Right lobe of liver (tissue), 6 donors: ENCODE results near the gene VWA8. TPM values are rescaled to one million over a fixed set of nuclear protein-coding genes. Genes with fewer than 3 reads are reported as not detected.
"Not testable (repeated sequence)": the region's sequence is repeated elsewhere in the genome, so short reads cannot be mapped to it uniquely, and the experiment has no call there.

Source experiments
- ATAC-seq, 4 donors: fragments of 200-7000 bp; cut with Tn5 transposase; one replicate each; pipeline ENCODE4 v1.9.1; 2020; ENCODE audit warnings: mild to moderate bottlenecking in 4 of 4, moderate library complexity in 4 of 4
- DNase-seq, 3 donors: peaks; one replicate each; pipeline ENCODE4 v3.0.0-alpha.2; 2020
- H3K27ac ChIP-seq, 3 donors: fragments of 200-600 bp; one replicate each; pipeline ENCODE4 v1.8.0; 2022
- H3K27me3 ChIP-seq, 2 donors: fragments of 200-600 bp; one replicate each; pipeline ENCODE4 v1.8.0; 2022
- H3K36me3 ChIP-seq, 4 donors: fragments of 200-600 bp; sonication (generic) in 1 of 4; one replicate each; pipeline versions ENCODE4 v1.5.1 to v1.8.0; 2017 to 2022; ENCODE audit warnings: control low read depth in 1 of 4
- H3K4me1 ChIP-seq, 4 donors: fragments of 200-600 bp; sonication (generic) in 1 of 4; one replicate each; pipeline versions ENCODE4 v1.5.1 to v1.8.0; 2017 to 2022; ENCODE audit warnings: control low read depth in 1 of 4
- H3K4me3 ChIP-seq, 3 donors: fragments of 200-600 bp; one replicate each; pipeline ENCODE4 v1.8.0; 2022
- H3K9me3 ChIP-seq, 4 donors: fragments of 200-600 bp; sonication (generic) in 1 of 4; one replicate each; pipeline versions ENCODE4 v1.5.1 to v1.8.0; 2017 to 2022; ENCODE audit warnings: control low read depth in 1 of 4
- CTCF ChIP-seq, 4 donors: fragments of 200-600 bp in 3 of 4; fragments of 450-650 bp in 1 of 4; IDR thresholded peaks; one replicate each; pipeline versions ENCODE4 v1.5.1 to v1.8.0; 2016 to 2022; ENCODE audit warnings: antibody characterized with exemption in 4 of 4, mild to moderate bottlenecking in 2 of 4
- POLR2A ChIP-seq: fragments of 450-650 bp; IDR thresholded peaks from one replicate; pipeline ENCODE4 v1.6.1; 2017; ENCODE audit warnings: antibody characterized with exemption, mild to moderate bottlenecking
- WGBS: methylation state at CpG from one replicate; pipeline ENCODE4 v1.1.6; 2018; ENCODE audit warnings: low coverage, low lambda C conversion rate; ENCODE audit not compliant: insufficient coverage; ENCODE audit errors: missing lambda C conversion rate; 5-methylcytosine and 5-hydroxymethylcytosine counted together
- intact Hi-C, 2 donors: fragments of 100-400 bp; cut with DNase I; formaldehyde crosslinking; loops; one replicate each; pipeline versions ENCODE4 v1.11.2 to v1.14.1; 2022
- total RNA-seq, 6 experiments: library from RNA; depleted of rRNA in 2 of 6; stranded (reverse); fragments of >200 nt in 2 of 6; fragmentation: NEBNext Ultra II Directional in 3 of 6; extraction: Animal tissue kit (Norgen Biotek cat#: 25700) in 3 of 6; gene quantifications; one replicate each; pipeline versions ENCODE4 v1.1.0 to v1.2.4, GENCODE V29; 2016 to 2023
- donor health status: DM: no; HTN: yes; CAD: no.
- donor health status: DM: no; HTN: no; CAD: no.
- donor health status: DM: no; HTN: no; CAD: no.
- donor health status: DM: no; HTN: yes; CAD: no.
- donor health status: DM: no; HTN: yes; CAD: no.

The VWA8 gene
- total RNA-seq, 6 experiments from 2014 or later, result 19.4 to 33.8 (median 30.8) TPM

DNA sequence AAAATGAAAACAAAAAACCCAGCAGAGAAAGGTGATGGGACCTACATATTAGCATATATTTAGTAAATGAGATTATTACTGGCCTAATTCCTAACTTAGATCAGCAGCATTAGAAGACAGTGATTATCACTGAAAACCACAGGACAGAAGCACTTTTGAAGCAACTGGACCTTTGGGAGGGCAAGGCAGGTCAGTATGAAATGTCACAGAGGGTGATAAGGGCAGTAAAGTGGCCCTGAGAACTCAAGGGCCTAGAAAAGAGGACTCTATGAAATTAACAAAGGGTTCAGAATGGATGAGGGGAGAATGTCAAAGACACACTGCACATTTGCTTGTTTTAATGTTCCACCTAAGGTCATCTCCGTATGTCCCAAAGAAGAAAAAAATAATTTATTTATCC lies 148.7 kb downstream of the VWA8 start:
- TF ChIP-seq POLR2A, result no peak
- no peak for TF ChIP-seq CTCF (IDR thresholded peaks at IDR 0.05)
- ATAC-seq, result peak; percentile 27 to 51 (median 44)
- H3K27ac ChIP-seq, result peak overlapping the region; percentile 11 to 39 (median 18)

DNA sequence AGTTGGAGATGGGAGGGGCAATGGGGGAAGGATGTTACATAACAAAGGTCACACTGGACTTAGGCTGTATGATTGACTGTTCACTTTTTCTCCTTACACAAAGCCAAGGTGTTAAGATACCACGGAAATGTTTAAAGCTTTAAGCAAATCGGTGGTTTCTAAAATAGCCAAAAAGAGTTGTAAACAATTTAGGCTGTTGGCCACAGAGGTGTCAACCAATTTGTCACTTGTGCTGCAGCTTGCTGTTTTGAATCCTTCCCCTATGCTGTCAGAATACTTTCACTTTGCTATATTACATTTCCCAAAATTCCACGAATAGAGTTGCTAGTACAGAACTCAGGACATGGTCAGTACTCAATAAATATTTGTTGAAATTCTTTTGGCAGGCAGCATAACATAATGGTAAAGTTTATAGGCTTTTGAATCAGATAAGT lies 149.3 kb downstream of the VWA8 start:
- Histone ChIP-seq H3K27me3 (no peaks in the 10 kb centered on the region), H3K4me1 (peaks cover 0 to 12% (median 5%) of the 10 kb centered on the region in 4 donors), H3K9me3 (no peaks in the 10 kb centered on the region), H3K36me3 (peaks cover 0 to 22% (median 3%) of the 10 kb centered on the region in 4 donors), H3K4me3 (no peak overlapping the region), H3K27ac (peak overlapping the region; percentile 11 to 39 (median 18))
- intact Hi-C loops, result no loop called here
- ATAC-seq, result peak; percentile 68 to 85 (median 76)
- TF ChIP-seq CTCF (IDR thresholded peaks at IDR 0.05) (no peak), POLR2A (no peak)
- 10% methylated on average over 3 of the region's 3 CpGs for WGBS
- no peak for DNase-seq

More for the DNA sequence above, 148.7 kb downstream of the VWA8 start:
- DNase-seq, result no peak
- H3K9me3 ChIP-seq, result no peaks in the 10 kb centered on the region
- intact Hi-C loops, result no loop called here
- H3K4me1 ChIP-seq, result peaks cover 0 to 12% (median 5%) of the 10 kb centered on the region in 4 donors
- no peaks in the 10 kb centered on the region for H3K27me3 ChIP-seq
- no peak overlapping the region for H3K4me3 ChIP-seq
- H3K36me3 ChIP-seq, result peaks cover 0 to 26% (median 3%) of the 10 kb centered on the region in 4 donors
- WGBS, result 93% methylated on average over 1 of the region's 1 CpG

GRCh38 chr13:41809962-41810361 lies 150.9 kb downstream of the VWA8 start:
- no peak for ATAC-seq
- no peak for DNase-seq
- 91% methylated on average over 1 of the region's 1 CpG for WGBS
- TF ChIP-seq CTCF (IDR thresholded peaks at IDR 0.05), result no peak
- no peak for TF ChIP-seq POLR2A
- H3K4me1 ChIP-seq, result peaks cover 0 to 12% (median 5%) of the 10 kb centered on the region in 4 donors
- H3K27ac ChIP-seq, result no peak overlapping the region
- no peaks in the 10 kb centered on the region for H3K27me3 ChIP-seq
- intact Hi-C loops, result no loop called here
- no peak overlapping the region for H3K4me3 ChIP-seq
- peaks cover 0 to 14% (median 3%) of the 10 kb centered on the region in 4 donors for H3K36me3 ChIP-seq
- no peaks in the 10 kb centered on the region for H3K9me3 ChIP-seq

DNA sequence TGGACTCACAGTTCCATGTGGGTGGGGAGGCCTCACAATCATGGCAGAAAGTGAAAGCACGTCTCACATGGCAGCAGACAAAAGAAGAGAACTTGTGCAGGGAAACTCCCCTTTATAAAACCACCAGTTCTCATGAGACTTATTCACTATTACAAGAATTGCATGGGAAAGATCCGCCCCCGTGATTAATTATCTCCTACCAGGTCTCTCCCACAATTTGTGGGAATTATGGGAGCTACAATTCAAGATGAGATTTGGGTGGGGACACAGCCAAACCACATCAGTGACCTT lies 157.5 kb downstream of the VWA8 start:
- H3K36me3 ChIP-seq, intact Hi-C loops, H3K27ac ChIP-seq, H3K4me3 ChIP-seq, ATAC-seq, H3K4me1 ChIP-seq, H3K9me3 ChIP-seq, DNase-seq, H3K27me3 ChIP-seq: not testable (repeated sequence)
- WGBS, result 96% methylated on average over 3 of the region's 3 CpGs

GRCh38 chr13:41802684-41803444 lies 158.0 kb downstream of the VWA8 start:
- intact Hi-C loops, result no loop called here
- H3K4me3 ChIP-seq, result no peak overlapping the region
- no peaks in the 10 kb centered on the region for H3K9me3 ChIP-seq
- H3K27me3 ChIP-seq, result no peaks in the 10 kb centered on the region
- H3K27ac ChIP-seq, result no peak overlapping the region
- DNase-seq, result no peak
- peaks cover 0 to 4% (median 0%) of the 10 kb centered on the region in 4 donors for H3K36me3 ChIP-seq
- ATAC-seq, result no peak
- 100% methylated on average over 1 of the region's 1 CpG for WGBS
- H3K4me1 ChIP-seq, result no peaks in the 10 kb centered on the region
- TF ChIP-seq POLR2A (no peak), CTCF (IDR thresholded peaks at IDR 0.05) (no peak)
